WTC11 (cell line): ENCODE measurements around the gene DGLUCY.

Source experiments
- ATF1 ChIP-seq: sonication (generic); formaldehyde crosslinking; IDR thresholded peaks from 2 replicates; pipeline ENCODE4 v1.8.1; 2023; ENCODE audit warnings: mild to moderate bottlenecking, moderate library complexity, missing genetic modification reagents
- FOXJ3 ChIP-seq: sonication (generic); formaldehyde crosslinking; IDR thresholded peaks from 2 replicates; pipeline ENCODE4 v1.9.0; 2021; ENCODE audit warnings: missing genetic modification reagents, mild to moderate bottlenecking, borderline replicate concordance
- NR2C2 ChIP-seq: sonication (generic); formaldehyde crosslinking; IDR thresholded peaks from 2 replicates; pipeline ENCODE4 v1.8.0; 2022; ENCODE audit warnings: mild to moderate bottlenecking, missing genetic modification reagents
- TF ChIP-seq, protein P1 (sequence below): fragments of 200-600 bp; IDR thresholded peaks from 2 replicates; pipeline ENCODE4 v1.8.0; 2022; ENCODE audit warnings: antibody characterized with exemption
- TF ChIP-seq, protein P2 (sequence below): sonication (generic); formaldehyde crosslinking; IDR thresholded peaks from 2 replicates; pipeline ENCODE4 v1.8.1; 2023; ENCODE audit warnings: mild to moderate bottlenecking, missing genetic modification reagents, borderline replicate concordance

GRCh38 chr14:91159906-91160305, 46.0 kb downstream of the DGLUCY start:
- TF ChIP-seq, protein P1, sequence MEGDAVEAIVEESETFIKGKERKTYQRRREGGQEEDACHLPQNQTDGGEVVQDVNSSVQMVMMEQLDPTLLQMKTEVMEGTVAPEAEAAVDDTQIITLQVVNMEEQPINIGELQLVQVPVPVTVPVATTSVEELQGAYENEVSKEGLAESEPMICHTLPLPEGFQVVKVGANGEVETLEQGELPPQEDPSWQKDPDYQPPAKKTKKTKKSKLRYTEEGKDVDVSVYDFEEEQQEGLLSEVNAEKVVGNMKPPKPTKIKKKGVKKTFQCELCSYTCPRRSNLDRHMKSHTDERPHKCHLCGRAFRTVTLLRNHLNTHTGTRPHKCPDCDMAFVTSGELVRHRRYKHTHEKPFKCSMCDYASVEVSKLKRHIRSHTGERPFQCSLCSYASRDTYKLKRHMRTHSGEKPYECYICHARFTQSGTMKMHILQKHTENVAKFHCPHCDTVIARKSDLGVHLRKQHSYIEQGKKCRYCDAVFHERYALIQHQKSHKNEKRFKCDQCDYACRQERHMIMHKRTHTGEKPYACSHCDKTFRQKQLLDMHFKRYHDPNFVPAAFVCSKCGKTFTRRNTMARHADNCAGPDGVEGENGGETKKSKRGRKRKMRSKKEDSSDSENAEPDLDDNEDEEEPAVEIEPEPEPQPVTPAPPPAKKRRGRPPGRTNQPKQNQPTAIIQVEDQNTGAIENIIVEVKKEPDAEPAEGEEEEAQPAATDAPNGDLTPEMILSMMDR = no peak
- TF ChIP-seq ATF1 (CRISPR knock-in tag) = no peak
- TF ChIP-seq, protein P2, sequence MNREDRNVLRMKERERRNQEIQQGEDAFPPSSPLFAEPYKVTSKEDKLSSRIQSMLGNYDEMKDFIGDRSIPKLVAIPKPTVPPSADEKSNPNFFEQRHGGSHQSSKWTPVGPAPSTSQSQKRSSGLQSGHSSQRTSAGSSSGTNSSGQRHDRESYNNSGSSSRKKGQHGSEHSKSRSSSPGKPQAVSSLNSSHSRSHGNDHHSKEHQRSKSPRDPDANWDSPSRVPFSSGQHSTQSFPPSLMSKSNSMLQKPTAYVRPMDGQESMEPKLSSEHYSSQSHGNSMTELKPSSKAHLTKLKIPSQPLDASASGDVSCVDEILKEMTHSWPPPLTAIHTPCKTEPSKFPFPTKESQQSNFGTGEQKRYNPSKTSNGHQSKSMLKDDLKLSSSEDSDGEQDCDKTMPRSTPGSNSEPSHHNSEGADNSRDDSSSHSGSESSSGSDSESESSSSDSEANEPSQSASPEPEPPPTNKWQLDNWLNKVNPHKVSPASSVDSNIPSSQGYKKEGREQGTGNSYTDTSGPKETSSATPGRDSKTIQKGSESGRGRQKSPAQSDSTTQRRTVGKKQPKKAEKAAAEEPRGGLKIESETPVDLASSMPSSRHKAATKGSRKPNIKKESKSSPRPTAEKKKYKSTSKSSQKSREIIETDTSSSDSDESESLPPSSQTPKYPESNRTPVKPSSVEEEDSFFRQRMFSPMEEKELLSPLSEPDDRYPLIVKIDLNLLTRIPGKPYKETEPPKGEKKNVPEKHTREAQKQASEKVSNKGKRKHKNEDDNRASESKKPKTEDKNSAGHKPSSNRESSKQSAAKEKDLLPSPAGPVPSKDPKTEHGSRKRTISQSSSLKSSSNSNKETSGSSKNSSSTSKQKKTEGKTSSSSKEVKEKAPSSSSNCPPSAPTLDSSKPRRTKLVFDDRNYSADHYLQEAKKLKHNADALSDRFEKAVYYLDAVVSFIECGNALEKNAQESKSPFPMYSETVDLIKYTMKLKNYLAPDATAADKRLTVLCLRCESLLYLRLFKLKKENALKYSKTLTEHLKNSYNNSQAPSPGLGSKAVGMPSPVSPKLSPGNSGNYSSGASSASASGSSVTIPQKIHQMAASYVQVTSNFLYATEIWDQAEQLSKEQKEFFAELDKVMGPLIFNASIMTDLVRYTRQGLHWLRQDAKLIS = no peak
- TF ChIP-seq NR2C2 (CRISPR knock-in tag) = no peak
- no peak for TF ChIP-seq FOXJ3 (CRISPR knock-in tag)
